B cell (primary cell): ENCODE data around the gene PDE4C. TPM values are rescaled to one million over a fixed set of nuclear protein-coding genes. Genes with fewer than 3 reads are reported as not detected.

Experiments
- ATAC-seq: fragments of 200-7000 bp; cut with Tn5 transposase; one replicate; pipeline ENCODE4 v1.10.0; 2021; ENCODE audit warnings: low read depth, mild to moderate bottlenecking, moderate number of reproducible peaks, moderate library complexity
- CTCF ChIA-PET: fragments of 350-600 bp; sonication (Branson Sonifier 250); formaldehyde crosslinking; loops from one replicate; lab custom pipeline; 2021; ENCODE audit warnings: antibody characterized with exemption, inconsistent platforms; lab: Charles Lee
- POLR2A ChIA-PET: fragments of 350-600 bp; sonication (Branson Sonifier 250); formaldehyde crosslinking; loops from one replicate; lab custom pipeline; 2021; ENCODE audit warnings: antibody characterized with exemption; lab: Charles Lee
- DNase-seq: peaks from one replicate; pipeline ENCODE4 v3.0.0; 2013
- H2AFZ ChIP-seq: 2 replicates; pipeline ENCODE4 v1.6.1; 2012; ENCODE audit warnings: mild to moderate bottlenecking, low read depth, low read length; ENCODE audit not compliant: insufficient read depth, poor library complexity, severe bottlenecking
- H3K27ac ChIP-seq, 2 donors: 1 replicate in 1 of 2; 2 replicates in 1 of 2; pipeline ENCODE4 v1.5.1; 2012 to 2013; ENCODE audit warnings: low read length in 2 of 2, mild to moderate bottlenecking in 2 of 2, moderate library complexity in 1 of 2
- H3K27me3 ChIP-seq, 4 experiments: fragments of 200-600 bp in 1 of 4; sonication (generic) in 1 of 4; replicated peaks in 1 of 4; 1 replicate in 2 of 4; 2 replicates in 2 of 4; pipeline versions ENCODE4 v1.6.1 to v1.7.0; 2013 to 2016; ENCODE audit warnings: low read length in 3 of 4, mild to moderate bottlenecking in 2 of 4, mixed read lengths in 1 of 4, moderate library complexity in 1 of 4; ENCODE audit not compliant: insufficient read depth in 4 of 4, control insufficient read depth in 3 of 4; ENCODE audit errors: control extremely low read depth in 1 of 4
- H3K36me3 ChIP-seq, 2 experiments: replicated peaks in 1 of 2; 1 replicate in 1 of 2; 2 replicates in 1 of 2; pipeline versions ENCODE4 v1.6.1 to v1.7.1; 2013; ENCODE audit warnings: low read length in 1 of 2; ENCODE audit not compliant: insufficient read depth in 2 of 2, control insufficient read depth in 1 of 2; ENCODE audit errors: control extremely low read depth in 1 of 2, extremely low read depth in 1 of 2
- H3K4me1 ChIP-seq, 2 donors: fragments of 200-600 bp in 1 of 2; sonication (generic) in 1 of 2; 1 replicate in 1 of 2; 2 replicates in 1 of 2; pipeline versions ENCODE4 v1.5.1 to v1.6.1; 2013 to 2017; ENCODE audit warnings: low read length in 2 of 2; ENCODE audit not compliant: control insufficient read depth in 2 of 2, insufficient read depth in 2 of 2
- H3K4me2 ChIP-seq: replicated peaks from 2 replicates; pipeline ENCODE3; 2012; ENCODE audit warnings: mild to moderate bottlenecking, low read depth, low read length; ENCODE audit not compliant: poor library complexity, severe bottlenecking
- H3K4me3 ChIP-seq, 5 experiments: fragments of 200-600 bp in 1 of 5; sonication (generic) in 1 of 5; 1 replicate in 3 of 5; 2 replicates in 2 of 5; pipeline versions ENCODE4 v1.5.1 to v1.7.0; 2011 to 2016; ENCODE audit warnings: low read length in 4 of 5, mild to moderate bottlenecking in 4 of 5, low read depth in 2 of 5, control low read depth in 1 of 5, moderate library complexity in 1 of 5; ENCODE audit not compliant: insufficient read depth in 1 of 5; ENCODE audit errors: control extremely low read depth in 1 of 5, extremely low read depth in 1 of 5
- H3K79me2 ChIP-seq: fragments of 200-600 bp; sonication (generic); one replicate; pipeline ENCODE4 v1.6.0; 2016; ENCODE audit warnings: low read length; ENCODE audit not compliant: control insufficient read depth, insufficient read depth
- H3K9ac ChIP-seq: fragments of 200-600 bp; sonication (generic); 2 replicates; pipeline ENCODE4 v1.6.1; 2017; ENCODE audit warnings: mild to moderate bottlenecking, low read length, moderate library complexity
- H3K9me3 ChIP-seq, 3 donors: one replicate each; pipeline versions ENCODE4 v1.6.1 to v1.7.1; 2013; ENCODE audit warnings: low read length in 2 of 3; ENCODE audit not compliant: control insufficient read depth in 2 of 3, insufficient read depth in 1 of 3; ENCODE audit errors: control extremely low read depth in 1 of 3
- H4K20me1 ChIP-seq: 2 replicates; pipeline ENCODE4 v1.6.0; 2012; ENCODE audit warnings: mild to moderate bottlenecking, low read length; ENCODE audit not compliant: insufficient read depth, control insufficient read depth, poor library complexity, severe bottlenecking
- H3K27ac Mint-ChIP-seq: one replicate; pipeline ENCODE4 v1.8.0; 2021; ENCODE audit warnings: mixed read lengths
- H3K27me3 Mint-ChIP-seq: one replicate; pipeline ENCODE4 v1.8.0; 2021; ENCODE audit warnings: mixed read lengths
- H3K4me1 Mint-ChIP-seq: one replicate; pipeline ENCODE4 v1.8.0; 2021; ENCODE audit warnings: mixed read lengths
- H3K4me3 Mint-ChIP-seq: one replicate; pipeline ENCODE4 v1.8.0; 2021; ENCODE audit warnings: mixed read lengths
- H3K9me3 Mint-ChIP-seq: one replicate; pipeline ENCODE4 v1.8.0; 2022; ENCODE audit warnings: mixed read lengths; ENCODE audit not compliant: insufficient read depth
- EZH2 ChIP-seq: IDR thresholded peaks from 2 replicates; pipeline ENCODE4 v1.6.1; 2012; ENCODE audit warnings: borderline replicate concordance, low read depth, mild to moderate bottlenecking, moderate library complexity, low read length; ENCODE audit not compliant: insufficient read depth, poor library complexity, severe bottlenecking
- WGBS: methylation state at CpG from one replicate; pipeline ENCODE4 v1.1.5; 2013; ENCODE audit warnings: missing lambda C conversion rate; ENCODE audit not compliant: insufficient coverage; 5-methylcytosine and 5-hydroxymethylcytosine counted together
- intact Hi-C: fragments of 100-400 bp; cut with micrococcal nuclease; formaldehyde crosslinking; loops from one replicate; pipeline ENCODE4 v1.10.0; 2022
- polyA plus RNA-seq: library from polyadenylated mRNA; depleted of rRNA; stranded (reverse); fragments of >200 nt; gene quantifications from 2 replicates; pipeline ENCODE4 v1.2.3, GENCODE V29; 2012
- total RNA-seq, 2 donors: library from RNA; stranded (reverse); fragments of 120-200 nt in 1 of 2; gene quantifications; 1 replicate in 1 of 2; 2 replicates in 1 of 2; pipeline versions ENCODE4 v1.2.3 to v1.2.4, GENCODE V29; 2013 to 2022
- TF ChIP-seq, protein P1 (sequence below): fragments of 200-600 bp; IDR thresholded peaks from one replicate; pipeline ENCODE4 v1.8.0; 2022; ENCODE audit warnings: antibody characterized with exemption, mild to moderate bottlenecking

The PDE4C gene
- total and polyA plus RNA-seq, 2 donors (not counting 1 experiment from before 2014, with no cell fraction given) = not detected

DNA sequence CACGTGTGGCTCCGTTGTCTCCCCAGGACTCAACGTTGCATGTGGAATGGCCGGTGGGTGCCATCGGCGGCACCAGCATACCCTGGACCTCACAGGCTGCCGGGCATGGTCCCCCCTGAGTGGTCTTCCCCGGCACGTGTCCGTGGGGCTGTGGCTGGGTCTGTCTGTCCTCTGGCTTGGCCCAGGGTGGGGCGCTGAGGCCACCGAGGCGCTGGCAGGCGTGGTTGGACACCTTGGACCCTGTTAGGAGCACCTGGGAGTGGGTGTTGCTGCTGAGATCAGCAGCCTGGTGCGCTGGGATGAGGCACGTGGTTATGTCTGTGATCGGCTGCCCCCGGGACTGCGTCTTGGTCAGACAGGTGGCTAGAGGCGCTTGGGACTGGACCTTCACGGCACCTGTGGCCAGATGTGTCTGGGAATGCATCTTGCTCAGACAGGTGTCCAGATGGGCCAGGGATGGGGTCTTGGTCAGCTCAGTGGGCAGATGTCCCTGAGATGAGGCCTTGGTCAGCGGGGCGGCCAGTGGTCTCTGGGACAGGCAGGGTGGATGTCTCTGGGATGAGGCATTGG lies 38.8 kb upstream of the PDE4C start:
- Histone ChIP-seq H4K20me1 (peaks cover 93% of the 10 kb centered on the region), H3K4me1 (no peaks in the 10 kb centered on the region), H3K36me3 (peaks cover 0 to 64% of the 10 kb centered on the region in 2 experiments), H3K4me3 (no peak overlapping the region), H3K9me3 (no peaks in the 10 kb centered on the region), H3K4me2 (no peak overlapping the region), H3K27me3 (no peaks in the 10 kb centered on the region), H2AFZ (no peak overlapping the region), H3K9ac (no peak overlapping the region), H3K27ac (no peak overlapping the region), H3K79me2 (peaks cover 92% of the 10 kb centered on the region)
- no peak for ATAC-seq
- H3K27ac Mint-ChIP-seq = no peak overlapping the region
- no peak overlapping the region for H3K4me3 Mint-ChIP-seq
- POLR2A ChIA-PET = no interaction called here
- intact Hi-C loops = no loop called here
- whole genome bisulfite sequencing = 97% methylated on average over 23 of the region's 23 CpGs
- CTCF ChIA-PET = interaction anchor here (0.6 kb wide), 1 partner anchor 124 kb away, joined by 3 read pairs; no protein-coding TSS in a partner anchor
- peaks cover 1% of the 10 kb centered on the region for H3K4me1 Mint-ChIP-seq
- TF ChIP-seq, protein P1, sequence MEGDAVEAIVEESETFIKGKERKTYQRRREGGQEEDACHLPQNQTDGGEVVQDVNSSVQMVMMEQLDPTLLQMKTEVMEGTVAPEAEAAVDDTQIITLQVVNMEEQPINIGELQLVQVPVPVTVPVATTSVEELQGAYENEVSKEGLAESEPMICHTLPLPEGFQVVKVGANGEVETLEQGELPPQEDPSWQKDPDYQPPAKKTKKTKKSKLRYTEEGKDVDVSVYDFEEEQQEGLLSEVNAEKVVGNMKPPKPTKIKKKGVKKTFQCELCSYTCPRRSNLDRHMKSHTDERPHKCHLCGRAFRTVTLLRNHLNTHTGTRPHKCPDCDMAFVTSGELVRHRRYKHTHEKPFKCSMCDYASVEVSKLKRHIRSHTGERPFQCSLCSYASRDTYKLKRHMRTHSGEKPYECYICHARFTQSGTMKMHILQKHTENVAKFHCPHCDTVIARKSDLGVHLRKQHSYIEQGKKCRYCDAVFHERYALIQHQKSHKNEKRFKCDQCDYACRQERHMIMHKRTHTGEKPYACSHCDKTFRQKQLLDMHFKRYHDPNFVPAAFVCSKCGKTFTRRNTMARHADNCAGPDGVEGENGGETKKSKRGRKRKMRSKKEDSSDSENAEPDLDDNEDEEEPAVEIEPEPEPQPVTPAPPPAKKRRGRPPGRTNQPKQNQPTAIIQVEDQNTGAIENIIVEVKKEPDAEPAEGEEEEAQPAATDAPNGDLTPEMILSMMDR = no peak
- no peak for TF ChIP-seq EZH2
- H3K9me3 Mint-ChIP-seq = no peaks in the 10 kb centered on the region
- H3K27me3 Mint-ChIP-seq = no peaks in the 10 kb centered on the region
- no peak for DNase-seq

DNA sequence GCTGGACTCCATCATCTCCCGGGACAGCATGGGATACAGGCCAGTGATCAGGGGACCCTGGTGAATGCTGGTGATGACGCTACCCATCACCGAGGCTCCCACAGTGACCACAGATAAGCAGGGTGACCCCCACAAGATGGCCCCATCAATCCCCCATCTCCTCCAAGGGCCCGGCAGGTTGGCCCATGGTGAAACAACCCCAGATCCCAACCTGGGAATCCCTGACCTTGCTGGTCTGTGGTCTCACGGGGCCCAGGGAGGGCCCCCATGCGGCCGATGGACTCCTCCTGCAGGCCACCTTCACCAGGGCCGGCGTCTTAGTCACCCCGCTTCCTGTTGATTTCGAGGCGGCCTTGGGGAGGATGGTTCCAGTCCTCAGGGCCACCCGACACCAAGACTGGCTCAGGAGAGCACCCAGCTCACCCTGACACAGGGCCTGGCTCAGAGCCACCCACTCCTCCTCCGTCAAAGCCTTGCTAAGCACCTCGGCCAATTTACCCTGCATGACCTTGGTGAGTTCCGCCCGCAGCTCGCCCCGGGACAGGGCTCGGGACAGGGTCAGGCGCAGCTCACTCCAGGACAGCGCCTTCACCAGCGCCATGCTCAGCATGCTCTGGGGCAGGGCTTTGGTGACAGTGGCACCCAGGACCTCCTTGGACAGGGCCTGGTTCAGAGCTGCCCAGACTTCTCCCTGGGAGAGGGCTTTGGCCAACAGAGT lies 38.1 kb upstream of the PDE4C start:
- H3K27me3 ChIP-seq = no peaks in the 10 kb centered on the region
- H3K36me3 ChIP-seq = peaks cover 0 to 64% of the 10 kb centered on the region in 2 experiments
- DNase-seq (peak; percentile 53), ATAC-seq (no peak)
- H3K9me3 ChIP-seq = no peaks in the 10 kb centered on the region
- no peak overlapping the region for H3K4me2 ChIP-seq
- no peak overlapping the region for H3K4me3 ChIP-seq
- peaks cover 1% of the 10 kb centered on the region for H3K4me1 Mint-ChIP-seq
- POLR2A ChIA-PET = no interaction called here
- CTCF ChIA-PET = no interaction called here
- H3K9ac ChIP-seq = no peak overlapping the region
- H4K20me1 ChIP-seq = peaks cover 96% of the 10 kb centered on the region
- no peak overlapping the region for H2AFZ ChIP-seq
- TF ChIP-seq, protein P1 = no peak
- no peak for TF ChIP-seq EZH2
- H3K4me1 ChIP-seq = no peaks in the 10 kb centered on the region
- H3K27ac Mint-ChIP-seq = no peak overlapping the region
- H3K79me2 ChIP-seq = peaks cover 86% of the 10 kb centered on the region
- H3K4me3 Mint-ChIP-seq = no peak overlapping the region
- no peak overlapping the region for H3K27ac ChIP-seq
- H3K27me3 Mint-ChIP-seq = no peaks in the 10 kb centered on the region
- intact Hi-C loops = no loop called here
- H3K9me3 Mint-ChIP-seq = no peaks in the 10 kb centered on the region
- 96% methylated on average over 23 of the region's 23 CpGs for WGBS
